Esophagus muscularis mucosa (tissue), 4 donors: ENCODE measurements around the gene PRDX5. TPM values are rescaled to one million over a fixed set of nuclear protein-coding genes. Genes with fewer than 3 reads are reported as not detected.
"Not testable (repeated sequence)": the region's sequence is repeated elsewhere in the genome, so short reads cannot be mapped to it uniquely, and the experiment has no call there.

Source experiments
- DNase-seq: peaks from one replicate; pipeline ENCODE4 v3.0.0-alpha.2; 2017; ENCODE audit errors: extremely low spot score
- H3K27ac ChIP-seq, 4 donors: fragments of 200-600 bp; sonication (generic); replicated peaks in 1 of 4; 1 replicate in 3 of 4; 2 replicates in 1 of 4; pipeline ENCODE4 v1.5.1; 2016 to 2019; ENCODE audit warnings: mild to moderate bottlenecking in 1 of 4
- H3K27me3 ChIP-seq, 4 donors: fragments of 200-600 bp; sonication (generic); one replicate each; pipeline versions ENCODE4 v1.5.1 to v1.6.0; 2016 to 2019
- H3K36me3 ChIP-seq, 4 donors: fragments of 200-600 bp; sonication (generic); one replicate each; pipeline ENCODE4 v1.5.1; 2016 to 2019
- H3K4me1 ChIP-seq, 4 donors: fragments of 200-600 bp; sonication (generic); one replicate each; pipeline ENCODE4 v1.5.1; 2016 to 2019
- H3K4me3 ChIP-seq, 4 donors: fragments of 200-600 bp; sonication (generic); 1 replicate in 2 of 4; 2 replicates in 2 of 4; pipeline ENCODE4 v1.5.1; 2016 to 2019; ENCODE audit warnings: mild to moderate bottlenecking in 4 of 4, moderate library complexity in 1 of 4
- H3K9me3 ChIP-seq, 4 donors: fragments of 200-600 bp; sonication (generic); 1 replicate in 3 of 4; 2 replicates in 1 of 4; pipeline ENCODE4 v1.5.1; 2016 to 2019
- CTCF ChIP-seq, 3 experiments: fragments of 200-600 bp in 2 of 3; fragments of 450-650 bp in 1 of 3; sonication (generic) in 2 of 3; IDR thresholded peaks; one replicate each; pipeline ENCODE4 v1.5.1; 2017 to 2019; ENCODE audit warnings: antibody characterized with exemption in 3 of 3, mild to moderate bottlenecking in 2 of 3, moderate library complexity in 1 of 3
- EP300 ChIP-seq: sonication (generic); formaldehyde crosslinking; IDR thresholded peaks from one replicate; pipeline ENCODE4 v1.6.1; 2017; ENCODE audit warnings: antibody characterized with exemption
- POLR2A ChIP-seq: fragments of 450-650 bp; IDR thresholded peaks from one replicate; pipeline ENCODE4 v1.6.1; 2017; ENCODE audit warnings: antibody characterized with exemption, moderate library complexity, mild to moderate bottlenecking, low read depth
- POLR2AphosphoS5 ChIP-seq, 2 donors: sonication (generic); formaldehyde crosslinking; IDR thresholded peaks; one replicate each; pipeline ENCODE4 v1.6.1; 2017; ENCODE audit warnings: antibody characterized with exemption in 2 of 2
- WGBS: methylation state at CpG from one replicate; pipeline ENCODE4 v1.1.5; 2018; 5-methylcytosine and 5-hydroxymethylcytosine counted together
- intact Hi-C: fragments of 100-400 bp; cut with DNase I; formaldehyde crosslinking; loops from one replicate; pipeline ENCODE4 v1.15.1; 2023
- total RNA-seq, 4 donors: library from RNA; depleted of rRNA; stranded (reverse); fragments of >200 nt; gene quantifications; one replicate each; pipeline versions ENCODE4 v1.1.0 to v1.2.1, GENCODE V29; 2016

PRDX5 gene
- total RNA-seq, 4 donors from 2014 or later = 144 to 178 (median 155) TPM

- H3K27ac ChIP-seq = peak overlapping the region; percentile 89 to 98 (median 92)
- 2% methylated on average over 31 of the region's 71 CpGs for WGBS
- TF ChIP-seq POLR2AphosphoS5 (IDR thresholded peaks at IDR 0.05) (no peak), EP300 (no peak), CTCF (IDR thresholded peaks at IDR 0.05) (peak in 1 of 3 experiments; percentile 10), POLR2A (no peak)
- DNase-seq = peak; percentile 94
- H3K4me1 ChIP-seq = peaks cover 17 to 47% (median 43%) of the 10 kb centered on the region in 4 donors
- H3K27me3 ChIP-seq = peaks cover 0 to 25% (median 6%) of the 10 kb centered on the region in 4 donors
- H3K4me3 ChIP-seq = peak overlapping the region; percentile 69 to 84 (median 78)
- H3K9me3 ChIP-seq = no peaks in the 10 kb centered on the region
- intact Hi-C loops = no loop called here
- H3K36me3 ChIP-seq = peaks cover 0 to 9% (median under 1%) of the 10 kb centered on the region in 4 donors
Observed at GRCh38 chr11:64305691-64306562, 12.0 kb upstream of the PRDX5 start.

GRCh38 chr11:64306563-64306875 is 11.4 kb upstream of the PRDX5 start:
- Histone ChIP-seq H3K27ac (peak overlapping the region; percentile 89 to 98 (median 92)), H3K27me3 (peaks cover 0 to 20% (median 5%) of the 10 kb centered on the region in 4 donors), H3K4me1 (peaks cover 17 to 41% (median 38%) of the 10 kb centered on the region in 4 donors), H3K9me3 (no peaks in the 10 kb centered on the region), H3K36me3 (peaks cover 0 to 11% (median 2%) of the 10 kb centered on the region in 4 donors), H3K4me3 (peak overlapping the region; percentile 69 to 84 (median 78))
- intact Hi-C loops = no loop called here
- 26% methylated on average over 9 of the region's 9 CpGs for WGBS
- DNase-seq = no peak
- no peak for TF ChIP-seq CTCF (IDR thresholded peaks at IDR 0.05)
- no peak for TF ChIP-seq POLR2AphosphoS5 (IDR thresholded peaks at IDR 0.05)
- TF ChIP-seq EP300 = no peak
- TF ChIP-seq POLR2A = no peak

- H3K4me3 ChIP-seq = peak overlapping the region; percentile 69 to 84 (median 78)
Observed at GRCh38 chr11:64306876-64307622, 10.9 kb upstream of the PRDX5 start.

GRCh38 chr11:64307795-64308194 is 10.1 kb upstream of the PRDX5 start:
- Histone ChIP-seq H3K36me3 (peaks cover 0 to 11% (median 2%) of the 10 kb centered on the region in 4 donors), H3K27ac (peak overlapping the region in 2 of 4 donors; percentile 91 to 93), H3K4me1 (peaks cover 23 to 43% (median 42%) of the 10 kb centered on the region in 4 donors)
- H3K4me3 ChIP-seq, DNase-seq, H3K9me3 ChIP-seq, intact Hi-C loops, H3K27me3 ChIP-seq: not testable (repeated sequence)
- 88% methylated on average over 5 of the region's 5 CpGs for WGBS

More at GRCh38 chr11:64306876-64307622, 10.9 kb upstream of the PRDX5 start:
- H3K9me3 ChIP-seq = no peaks in the 10 kb centered on the region
- H3K36me3 ChIP-seq = peaks cover 0 to 11% (median 2%) of the 10 kb centered on the region in 4 donors
- TF ChIP-seq POLR2AphosphoS5 (IDR thresholded peaks at IDR 0.05) = peak in 1 of 2 donors; percentile 9
- no peak for TF ChIP-seq CTCF (IDR thresholded peaks at IDR 0.05)
- peaks cover 17 to 40% (median 36%) of the 10 kb centered on the region in 4 donors for H3K4me1 ChIP-seq
- peaks cover 0 to 15% (median 2%) of the 10 kb centered on the region in 4 donors for H3K27me3 ChIP-seq
- 100% methylated on average over 1 of the region's 15 CpGs for WGBS
- intact Hi-C loops = no loop called here
- peak overlapping the region; percentile 89 to 98 (median 92) for H3K27ac ChIP-seq
- no peak for DNase-seq

GRCh38 chr11:64312947-64313346 is 5.0 kb upstream of the PRDX5 start:
- Histone ChIP-seq H3K4me3 (no peak overlapping the region), H3K27ac (peak overlapping the region; percentile 50 to 73 (median 66)), H3K9me3 (no peaks in the 10 kb centered on the region), H3K4me1 (peaks cover 14 to 41% (median 31%) of the 10 kb centered on the region in 4 donors), H3K36me3 (peaks cover 12 to 42% (median 34%) of the 10 kb centered on the region in 4 donors), H3K27me3 (no peaks in the 10 kb centered on the region)
- intact Hi-C loops = no loop called here
- 89% methylated on average over 10 of the region's 10 CpGs for WGBS
- TF ChIP-seq POLR2A (no peak), EP300 (no peak), CTCF (IDR thresholded peaks at IDR 0.05) (no peak), POLR2AphosphoS5 (IDR thresholded peaks at IDR 0.05) (no peak)
- DNase-seq = no peak
